NB4 (cell line): Measurements from ENCODE around the gene CMSS1.

Experiments used
- CTCF ChIP-seq: IDR thresholded peaks from one replicate; pipeline ENCODE4 v1.5.1; 2012; ENCODE audit warnings: low read depth, low read length
- POLR2A ChIP-seq: IDR thresholded peaks from 2 replicates; pipeline ENCODE4 v1.6.1; 2011; ENCODE audit warnings: mild to moderate bottlenecking; ENCODE audit not compliant: insufficient read length; ENCODE audit errors: extremely low read depth
- TF ChIP-seq, protein P1 (sequence below): IDR thresholded peaks from 2 replicates; pipeline ENCODE4 v1.6.1; 2011; ENCODE audit warnings: low read depth, low read length

- TF ChIP-seq CTCF = no peak
- no peak for TF ChIP-seq POLR2A
- TF ChIP-seq, protein P1, sequence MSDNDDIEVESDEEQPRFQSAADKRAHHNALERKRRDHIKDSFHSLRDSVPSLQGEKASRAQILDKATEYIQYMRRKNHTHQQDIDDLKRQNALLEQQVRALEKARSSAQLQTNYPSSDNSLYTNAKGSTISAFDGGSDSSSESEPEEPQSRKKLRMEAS = no peak
These were observed 40.0 kb upstream of the CMSS1 start for GRCh38 chr3:99777708-99778107.
